ENCODE results near the gene CAMK4. TPM values are rescaled to one million over a fixed set of nuclear protein-coding genes. Genes with fewer than 3 reads are reported as not detected.

CAMK4 gene
- total RNA-seq, 1 donor from 2014 or later: 2.7 TPM

- no peaks in the 10 kb centered on the region for H3K36me3 ChIP-seq
- no peaks in the 10 kb centered on the region for H3K27me3 ChIP-seq (ENCODE audit: low read depth)
- DNase-seq (no peak), ATAC-seq (no peak)
- TF ChIP-seq CTCF (IDR thresholded peaks at IDR 0.05): no peak
- H3K4me3 ChIP-seq: no peak overlapping the region
- H3K9me3 ChIP-seq: no peaks in the 10 kb centered on the region
- peaks cover 10% of the 10 kb centered on the region for H3K4me1 ChIP-seq
- no peak overlapping the region for H3K27ac ChIP-seq
- intact Hi-C loops (cut with DNase I): no loop called here
These were observed 283.1 kb downstream of the CAMK4 start for GRCh38 chr5:111507276-111507675.

GRCh38 chr5:111509119-111509518, 284.9 kb downstream of the CAMK4 start:
- intact Hi-C loops (cut with DNase I): no loop called here
- DNase-seq (no peak), ATAC-seq (no peak)
- TF ChIP-seq CTCF (IDR thresholded peaks at IDR 0.05): no peak
- Histone ChIP-seq H3K9me3 (no peaks in the 10 kb centered on the region), H3K27ac (no peak overlapping the region), H3K4me1 (peaks cover 19% of the 10 kb centered on the region), H3K4me3 (no peak overlapping the region), H3K27me3 (ENCODE audit: low read depth) (no peaks in the 10 kb centered on the region), H3K36me3 (no peaks in the 10 kb centered on the region)

DNA sequence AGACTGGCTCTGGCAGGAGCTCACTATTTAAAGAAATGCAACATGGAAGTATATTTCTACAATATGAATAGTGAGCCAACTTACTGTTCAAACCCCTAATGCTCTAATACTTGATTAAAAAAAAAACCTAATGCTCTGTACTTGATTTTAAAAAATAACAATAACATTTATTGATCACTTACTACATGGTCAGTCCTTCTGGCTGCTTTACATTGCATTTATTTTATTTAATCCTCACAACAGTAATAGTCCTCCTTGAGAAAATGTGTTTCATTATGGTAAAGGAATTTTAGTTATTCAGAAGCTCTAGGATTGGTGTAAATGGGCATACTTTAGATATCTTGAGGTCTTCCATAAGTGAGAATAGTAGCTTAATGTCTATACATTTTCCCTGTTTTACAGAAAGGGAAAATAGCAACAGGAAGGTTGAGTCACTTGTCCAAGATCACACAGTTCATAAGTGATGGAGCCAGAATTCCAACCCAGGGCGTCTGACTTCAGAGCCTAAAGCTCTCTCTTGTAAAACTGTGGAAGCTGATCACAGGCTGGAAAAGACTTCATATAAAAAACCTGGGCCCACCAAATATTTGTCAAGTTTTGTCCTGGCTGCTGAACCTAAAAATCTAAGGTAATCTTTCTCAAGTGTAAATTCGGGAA, 287.1 kb downstream of the CAMK4 start:
- H3K4me3 ChIP-seq: peak overlapping the region; percentile 92
- peak overlapping the region; percentile 88 for H3K27ac ChIP-seq
- no peak for TF ChIP-seq CTCF (IDR thresholded peaks at IDR 0.05)
- ATAC-seq (no peak), DNase-seq (no peak)
- H3K9me3 ChIP-seq: no peaks in the 10 kb centered on the region
- no peaks in the 10 kb centered on the region for H3K27me3 ChIP-seq (ENCODE audit: low read depth)
- intact Hi-C loops (cut with DNase I): no loop called here
- H3K4me1 ChIP-seq: peaks cover 19% of the 10 kb centered on the region
- H3K36me3 ChIP-seq: no peaks in the 10 kb centered on the region

- Histone ChIP-seq H3K4me1 (peaks cover 19% of the 10 kb centered on the region), H3K36me3 (no peaks in the 10 kb centered on the region), H3K4me3 (peak overlapping the region; percentile 92), H3K27me3 (ENCODE audit: low read depth) (no peaks in the 10 kb centered on the region), H3K9me3 (no peaks in the 10 kb centered on the region), H3K27ac (peak overlapping the region; percentile 88)
- no peak for TF ChIP-seq CTCF (IDR thresholded peaks at IDR 0.05)
- intact Hi-C loops (cut with DNase I): no loop called here
- peak; percentile 55 to 57 for ATAC-seq
- no peak for DNase-seq
These were observed 287.7 kb downstream of the CAMK4 start for GRCh38 chr5:111511831-111512374.

DNA sequence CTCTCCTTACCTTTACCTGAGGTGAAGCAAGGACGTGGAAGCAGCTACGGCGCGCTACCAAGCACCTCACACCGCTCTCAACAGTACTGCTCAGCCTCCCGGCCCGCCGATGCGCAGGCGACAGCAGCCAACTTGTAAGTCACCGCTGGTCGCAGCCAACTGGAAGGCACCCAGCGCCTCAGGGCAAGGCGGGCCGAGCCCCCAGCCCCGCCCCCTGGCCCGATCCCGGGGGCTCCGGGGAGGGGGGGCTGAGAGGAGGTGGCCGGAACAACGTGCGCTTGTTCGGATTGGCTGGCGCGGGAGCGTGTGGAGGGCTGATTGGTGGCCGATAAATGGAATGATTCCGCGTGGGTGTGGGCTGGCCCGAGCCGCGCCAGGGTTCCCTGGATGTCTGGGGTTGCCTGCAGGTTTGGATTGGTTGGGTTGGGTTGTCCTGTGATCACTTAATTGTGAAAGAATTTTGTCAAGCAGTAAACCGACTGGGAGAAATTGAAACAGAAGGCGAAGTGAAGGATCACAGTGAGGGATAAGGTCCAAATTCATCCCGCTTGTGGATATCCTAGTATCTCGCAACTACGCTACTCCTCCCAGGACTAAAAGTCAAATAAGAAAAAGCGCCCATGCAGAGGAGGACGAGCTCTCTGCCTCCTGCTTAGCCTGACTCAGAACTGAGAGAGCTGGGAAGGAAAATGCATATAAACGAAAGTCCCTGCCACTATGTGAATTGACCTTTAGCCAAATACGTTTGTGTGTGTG, 288.4 kb downstream of the CAMK4 start, which contains the start of gene STARD4:
STARD4 (minus strand) TSS at position 161 of the 756 bp plus-strand sequence. CDS start 5,102 bp downstream, outside the sequence.
- Histone ChIP-seq H3K27ac (peak within 1 kb of the TSS; percentile 88), H3K4me3 (peak within 1 kb of the TSS; percentile 92), H3K4me1 (peaks cover 19% of the 10 kb centered on the region), H3K9me3 (no peaks in the 10 kb centered on the region), H3K27me3 (ENCODE audit: low read depth) (no peaks in the 10 kb centered on the region), H3K36me3 (no peaks in the 10 kb centered on the region)
- intact Hi-C loops (cut with DNase I): no loop called here
- DNase-seq (peak; percentile 97), ATAC-seq (peak; percentile 98 to 100)
- TF ChIP-seq CTCF (IDR thresholded peaks at IDR 0.05): no peak

Data from lower lobe of right lung (tissue), 2 donors.